Measurements from ENCODE around the gene SHF.

SHF gene

GRCh38 chr15:45205192-45205591, 17.4 kb upstream of the SHF start:
- Mint-ChIP-seq H3K27ac (no peak overlapping the region), H3K9me3 (no peaks in the 10 kb centered on the region), H3K36me3 (ENCODE audit: low read depth) (no peaks in the 10 kb centered on the region), H3K4me3 (no peak overlapping the region), H3K4me1 (ENCODE audit: low read depth) (peaks cover 23% of the 10 kb centered on the region), H3K27me3 (peaks cover 3% of the 10 kb centered on the region)
- intact Hi-C loops (cut with micrococcal nuclease): no loop called here

DNA sequence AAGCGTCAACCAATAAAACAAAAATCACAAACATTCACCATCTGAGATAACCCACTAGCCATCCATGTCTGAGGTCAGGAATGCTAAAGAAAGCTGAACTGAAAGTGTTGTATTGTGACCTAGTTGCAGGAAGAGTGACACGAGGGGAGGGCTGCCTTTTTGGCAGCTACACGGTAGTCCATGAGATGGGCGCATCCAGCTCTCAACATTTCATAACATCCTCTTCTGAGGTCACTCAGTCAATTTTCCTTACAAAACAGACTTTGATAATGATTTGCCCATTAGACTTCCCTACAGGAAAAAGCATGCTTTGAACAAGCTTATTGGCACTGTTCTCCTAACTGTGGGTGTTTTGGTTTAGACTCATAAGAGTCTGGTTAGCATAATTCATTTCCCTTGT, 15.4 kb upstream of the SHF start:
- no peak overlapping the region for H3K4me3 Mint-ChIP-seq
- H3K9me3 Mint-ChIP-seq: no peaks in the 10 kb centered on the region
- intact Hi-C loops (cut with micrococcal nuclease): no loop called here
- H3K4me1 Mint-ChIP-seq (ENCODE audit: low read depth): peaks cover 23% of the 10 kb centered on the region
- H3K27me3 Mint-ChIP-seq: peaks cover 3% of the 10 kb centered on the region
- peaks cover 10% of the 10 kb centered on the region for H3K36me3 Mint-ChIP-seq (ENCODE audit: low read depth)
- peak overlapping the region; percentile 69 for H3K27ac Mint-ChIP-seq

GRCh38 chr15:45201869-45202268, 14.1 kb upstream of the SHF start:
- Mint-ChIP-seq H3K9me3 (no peaks in the 10 kb centered on the region), H3K4me1 (ENCODE audit: low read depth) (peaks cover 30% of the 10 kb centered on the region), H3K27ac (no peak overlapping the region), H3K4me3 (no peak overlapping the region), H3K36me3 (ENCODE audit: low read depth) (peaks cover 10% of the 10 kb centered on the region), H3K27me3 (peaks cover 2% of the 10 kb centered on the region)
- intact Hi-C loops (cut with micrococcal nuclease): loop anchor here (2.0 kb wide), 1 partner anchor 77 kb away; no protein-coding TSS in a partner anchor

- H3K9me3 Mint-ChIP-seq: no peaks in the 10 kb centered on the region
- H3K4me1 Mint-ChIP-seq (ENCODE audit: low read depth): peaks cover 30% of the 10 kb centered on the region
- peaks cover 10% of the 10 kb centered on the region for H3K36me3 Mint-ChIP-seq (ENCODE audit: low read depth)
- intact Hi-C loops (cut with micrococcal nuclease): loop anchor here (2.0 kb wide), 1 partner anchor 77 kb away; no protein-coding TSS in a partner anchor
- H3K4me3 Mint-ChIP-seq: no peak overlapping the region
- H3K27ac Mint-ChIP-seq: no peak overlapping the region
- no peaks in the 10 kb centered on the region for H3K27me3 Mint-ChIP-seq
Observed at GRCh38 chr15:45201557-45201859, 13.7 kb upstream of the SHF start.

DNA sequence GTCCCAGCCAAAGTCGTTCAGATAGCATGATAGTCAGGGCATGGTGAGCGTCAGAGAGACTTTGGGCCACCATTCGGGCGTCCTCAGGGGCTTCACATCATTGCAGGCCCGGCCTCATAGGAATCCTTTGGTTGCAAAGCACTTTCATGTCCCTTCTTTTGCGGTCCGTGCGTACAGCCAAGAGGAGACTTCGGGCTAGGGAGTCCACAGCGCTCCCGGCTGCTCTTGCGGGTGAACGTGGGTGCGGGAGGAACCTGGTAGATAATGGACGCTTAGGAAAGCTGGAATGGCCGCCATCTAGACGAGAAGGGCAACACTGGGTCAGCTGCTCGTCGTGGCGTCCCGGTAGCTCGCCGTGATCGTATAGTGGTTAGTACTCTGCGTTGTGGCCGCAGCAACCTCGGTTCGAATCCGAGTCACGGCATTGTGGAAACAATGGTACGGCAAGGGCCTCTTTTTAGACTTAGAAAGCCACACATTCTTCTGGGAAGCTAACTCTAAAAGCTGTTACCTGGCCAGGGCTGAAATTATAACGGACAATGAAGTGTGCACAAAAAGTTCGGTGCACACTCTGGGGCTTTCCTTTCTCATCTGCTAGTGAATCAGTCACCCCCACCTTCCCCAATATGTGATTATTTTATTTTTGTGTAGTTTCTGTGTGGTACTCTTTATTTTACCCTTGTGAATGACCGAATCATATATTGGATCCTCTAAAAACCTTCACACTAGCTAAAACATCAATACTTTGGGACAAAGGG, 13.2 kb upstream of the SHF start:
- no peak overlapping the region for H3K4me3 Mint-ChIP-seq
- H3K27me3 Mint-ChIP-seq: no peaks in the 10 kb centered on the region
- no peak overlapping the region for H3K27ac Mint-ChIP-seq
- H3K9me3 Mint-ChIP-seq: no peaks in the 10 kb centered on the region
- intact Hi-C loops (cut with micrococcal nuclease): loop anchor here (2.0 kb wide), 1 partner anchor 78 kb away; no protein-coding TSS in a partner anchor
- peaks cover 10% of the 10 kb centered on the region for H3K36me3 Mint-ChIP-seq (ENCODE audit: low read depth)
- H3K4me1 Mint-ChIP-seq (ENCODE audit: low read depth): peaks cover 30% of the 10 kb centered on the region

DNA sequence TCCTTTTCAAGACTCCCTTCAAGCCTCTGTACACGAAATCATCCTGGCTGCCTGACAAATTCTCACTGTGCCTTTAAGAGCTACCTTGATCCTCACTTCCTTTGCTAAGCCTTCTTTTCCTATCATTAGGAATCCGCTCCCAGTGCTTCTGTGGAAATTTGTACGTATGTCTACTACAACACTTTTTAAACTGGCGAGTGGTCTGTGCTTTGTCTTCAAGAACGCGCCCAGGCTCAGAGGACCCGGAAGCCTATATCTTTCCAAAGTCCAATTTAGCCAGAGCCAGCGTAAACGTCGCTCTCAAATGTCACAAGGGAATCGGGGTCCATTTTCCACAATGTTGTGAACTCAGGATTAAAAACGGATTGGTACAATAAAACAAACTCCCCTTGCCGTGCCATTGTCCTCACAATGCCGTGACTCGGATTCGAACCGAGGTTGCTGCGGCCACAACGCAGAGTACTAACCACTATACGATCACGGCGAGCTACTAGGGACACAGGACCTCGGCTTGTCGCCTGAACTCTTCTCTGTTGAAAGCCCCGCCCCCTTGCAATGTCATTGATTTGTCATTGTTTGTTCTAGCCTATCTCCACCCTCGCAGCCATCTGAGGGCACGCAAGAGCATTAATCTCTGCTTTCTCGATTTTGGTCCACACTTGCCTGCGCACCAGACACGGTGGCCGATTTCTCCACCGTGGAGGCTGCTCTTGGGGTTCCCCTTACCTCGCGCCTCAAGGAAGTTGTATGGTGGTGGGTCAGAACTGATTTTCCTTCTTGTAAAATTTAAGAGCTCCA, 12.4 kb upstream of the SHF start:
- Mint-ChIP-seq H3K9me3 (no peaks in the 10 kb centered on the region), H3K4me3 (no peak overlapping the region), H3K27ac (no peak overlapping the region), H3K27me3 (no peaks in the 10 kb centered on the region), H3K4me1 (ENCODE audit: low read depth) (peaks cover 26% of the 10 kb centered on the region), H3K36me3 (ENCODE audit: low read depth) (peaks cover 10% of the 10 kb centered on the region)
- intact Hi-C loops (cut with micrococcal nuclease): loop anchor here (2.0 kb wide), 1 partner anchor 79 kb away; no protein-coding TSS in a partner anchor

DNA sequence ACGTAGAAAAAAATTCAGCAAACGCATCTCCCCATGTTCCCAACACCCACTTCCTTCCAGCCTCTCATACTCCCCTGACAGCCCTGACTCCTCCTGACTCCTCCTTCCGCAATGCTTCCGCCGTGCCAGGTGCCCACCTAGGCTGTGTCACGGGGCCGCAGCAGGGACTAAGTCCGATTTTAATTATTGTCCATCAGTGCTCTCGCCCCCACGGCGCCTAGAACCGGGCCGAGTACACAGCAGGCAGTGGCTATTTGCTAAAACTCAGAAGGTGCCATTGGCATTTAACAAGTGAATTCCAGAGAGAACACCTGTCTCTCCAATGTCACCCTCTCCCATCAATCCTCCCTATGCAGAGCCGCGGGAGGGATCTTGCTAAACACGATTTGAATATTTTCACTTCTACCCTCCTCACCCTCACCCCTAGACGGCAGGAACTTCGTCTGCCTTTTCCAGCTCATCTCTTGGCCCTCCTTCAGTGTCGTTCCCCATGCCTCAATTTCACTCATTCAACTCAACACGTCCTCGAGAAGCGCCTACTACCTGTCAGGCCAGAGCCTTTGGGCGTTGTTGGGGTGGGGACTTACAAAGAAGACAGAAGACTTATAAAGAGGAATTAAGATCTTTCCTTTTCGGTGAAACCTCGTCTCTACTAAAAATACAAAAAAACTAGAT, 11.5 kb upstream of the SHF start:
- intact Hi-C loops (cut with micrococcal nuclease): no loop called here
- Mint-ChIP-seq H3K27ac (no peak overlapping the region), H3K4me3 (no peak overlapping the region), H3K36me3 (ENCODE audit: low read depth) (peaks cover 10% of the 10 kb centered on the region), H3K4me1 (ENCODE audit: low read depth) (peaks cover 23% of the 10 kb centered on the region), H3K9me3 (no peaks in the 10 kb centered on the region), H3K27me3 (no peaks in the 10 kb centered on the region)

DNA sequence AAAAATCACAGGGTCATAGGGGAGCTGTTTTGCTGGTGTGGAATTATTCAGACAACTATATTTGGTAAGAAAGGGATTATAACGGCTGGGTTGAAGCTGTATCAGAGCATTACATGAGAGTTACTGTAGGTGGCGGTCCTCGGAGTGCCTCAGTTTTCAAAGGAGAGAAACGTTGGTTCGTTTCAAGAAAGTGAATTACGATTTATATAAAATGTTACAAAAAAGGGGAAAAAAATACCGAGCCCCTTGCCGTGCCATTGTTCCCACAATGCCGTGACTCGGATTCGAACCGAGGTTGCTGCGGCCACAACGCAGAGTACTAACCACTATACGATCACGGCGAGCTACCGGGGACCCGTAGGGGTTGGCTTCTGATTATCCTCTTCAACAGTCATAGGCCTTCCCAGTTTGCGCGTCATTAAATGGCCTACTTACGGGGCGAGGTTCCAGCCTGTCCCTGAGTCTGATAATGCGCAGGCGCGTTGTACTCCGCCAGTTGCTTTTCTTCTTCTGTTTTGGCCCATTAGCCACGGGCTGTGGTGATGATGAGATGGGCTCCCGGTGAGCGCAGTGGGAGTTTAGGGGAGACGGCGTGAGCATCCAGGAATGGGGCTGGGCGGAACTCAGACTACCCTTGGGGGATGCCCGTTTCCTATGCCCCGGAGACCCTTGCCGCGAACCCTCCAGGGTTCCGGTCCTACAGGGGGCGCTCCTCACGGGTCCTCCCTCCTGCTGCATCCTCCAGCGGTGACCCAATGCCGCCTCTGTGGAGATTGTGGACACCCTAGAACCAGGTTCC, 10.8 kb upstream of the SHF start:
- Mint-ChIP-seq H3K27ac (no peak overlapping the region), H3K9me3 (no peaks in the 10 kb centered on the region), H3K36me3 (ENCODE audit: low read depth) (peaks cover 10% of the 10 kb centered on the region), H3K4me3 (no peak overlapping the region), H3K4me1 (ENCODE audit: low read depth) (peaks cover 19% of the 10 kb centered on the region), H3K27me3 (no peaks in the 10 kb centered on the region)
- intact Hi-C loops (cut with micrococcal nuclease): loop anchor here (1.0 kb wide), 1 partner anchor 31 kb away; no protein-coding TSS in a partner anchor

GRCh38 chr15:45197512-45197911, 9.7 kb upstream of the SHF start:
- no peaks in the 10 kb centered on the region for H3K27me3 Mint-ChIP-seq
- no peaks in the 10 kb centered on the region for H3K9me3 Mint-ChIP-seq
- peaks cover 10% of the 10 kb centered on the region for H3K36me3 Mint-ChIP-seq (ENCODE audit: low read depth)
- peaks cover 8% of the 10 kb centered on the region for H3K4me1 Mint-ChIP-seq (ENCODE audit: low read depth)
- no peak overlapping the region for H3K27ac Mint-ChIP-seq
- intact Hi-C loops (cut with micrococcal nuclease): no loop called here
- peak overlapping the region; percentile 45 for H3K4me3 Mint-ChIP-seq

- intact Hi-C loops (cut with micrococcal nuclease): no loop called here
- Mint-ChIP-seq H3K4me1 (ENCODE audit: low read depth) (peaks cover 34% of the 10 kb centered on the region), H3K4me3 (peak overlapping the region; percentile 53), H3K27ac (no peak overlapping the region), H3K27me3 (peaks cover 34% of the 10 kb centered on the region), H3K9me3 (no peaks in the 10 kb centered on the region), H3K36me3 (ENCODE audit: low read depth) (no peaks in the 10 kb centered on the region)
Observed at GRCh38 chr15:45187578-45187893, 230 bp downstream of the SHF start.

GRCh38 chr15:45186771-45187577, 792 bp downstream of the SHF start:
- peaks cover 34% of the 10 kb centered on the region for H3K27me3 Mint-ChIP-seq
- intact Hi-C loops (cut with micrococcal nuclease): no loop called here
- H3K4me1 Mint-ChIP-seq (ENCODE audit: low read depth): peaks cover 37% of the 10 kb centered on the region
- H3K4me3 Mint-ChIP-seq: peak overlapping the region; percentile 53
- peak overlapping the region; percentile 23 for H3K27ac Mint-ChIP-seq
- H3K36me3 Mint-ChIP-seq (ENCODE audit: low read depth): no peaks in the 10 kb centered on the region
- H3K9me3 Mint-ChIP-seq: no peaks in the 10 kb centered on the region

DNA sequence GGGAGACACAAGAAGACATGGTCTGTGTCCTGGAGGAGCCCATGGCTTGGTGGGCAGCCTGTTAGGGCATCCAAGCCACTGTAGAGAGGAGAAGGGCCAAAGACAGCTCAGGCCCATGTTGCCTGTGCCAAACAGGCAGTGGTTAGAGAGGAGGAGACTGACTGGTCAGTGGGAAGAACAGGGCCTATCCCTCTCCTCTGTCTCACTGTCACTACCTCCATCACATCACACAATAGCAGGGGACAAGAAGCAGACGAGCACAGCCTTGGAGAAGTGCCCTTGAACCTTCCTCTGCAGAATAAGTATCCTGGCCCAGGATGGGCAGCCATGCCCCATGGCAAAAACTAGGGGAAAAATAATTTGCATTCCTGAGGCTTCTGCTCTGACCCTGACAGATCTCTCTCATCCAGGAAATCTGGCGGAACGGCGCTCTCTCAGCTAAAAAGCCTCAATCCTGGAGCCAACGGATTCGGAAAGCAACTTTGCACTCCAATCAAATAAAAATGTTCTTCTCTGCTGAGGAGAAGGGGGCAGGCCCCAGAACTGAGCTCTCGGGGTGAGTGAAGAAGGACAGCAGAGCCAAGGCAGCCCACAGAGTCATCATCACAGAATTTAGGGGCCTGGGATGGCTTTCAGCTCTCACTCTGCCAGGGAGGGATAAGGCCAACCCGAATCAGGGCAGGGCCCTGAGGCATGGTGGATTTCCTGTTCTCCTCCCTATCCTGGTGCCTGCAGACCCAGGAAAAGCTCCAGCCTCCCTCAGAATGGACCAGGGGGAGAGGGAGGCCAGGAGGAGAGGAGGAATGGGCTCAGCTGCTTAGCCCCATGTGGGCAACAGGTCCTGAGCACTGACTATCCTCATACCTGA, 1.6 kb downstream of the SHF start:
- peaks cover 34% of the 10 kb centered on the region for H3K27me3 Mint-ChIP-seq
- H3K27ac Mint-ChIP-seq: peak overlapping the region; percentile 1
- intact Hi-C loops (cut with micrococcal nuclease): no loop called here
- H3K4me3 Mint-ChIP-seq: no peak overlapping the region
- H3K36me3 Mint-ChIP-seq (ENCODE audit: low read depth): no peaks in the 10 kb centered on the region
- H3K4me1 Mint-ChIP-seq (ENCODE audit: low read depth): peaks cover 45% of the 10 kb centered on the region
- H3K9me3 Mint-ChIP-seq: no peaks in the 10 kb centered on the region
